ENCODE results near the gene TECPR2.

GRCh38 chr14:102315121-102315520 lies 47.6 kb upstream of the TECPR2 start:
- TF ChIP-seq CTCF (IDR thresholded peaks at IDR 0.05; ENCODE audit: low read depth, low read length, poor library complexity, severe bottlenecking) (no peak), EZH2phosphoT487 (IDR thresholded peaks at IDR 0.05; ENCODE audit: borderline replicate concordance, low read length) (no peak)

Measured in DOHH2 (cell line).